SK-N-SH (cell line): Measurements from ENCODE around the gene ANKRD31.

ENCODE experiments used
- EP300 ChIP-seq, 2 experiments: IDR thresholded peaks; 2 replicates each; pipeline versions ENCODE4 v1.4.0 to v1.6.1; 2012; ENCODE audit warnings: borderline replicate concordance in 1 of 2, low read depth in 1 of 2, low read length in 1 of 2
- EZH2phosphoT487 ChIP-seq: fragments of 200-600 bp; sonication (generic); IDR thresholded peaks from 2 replicates; pipeline ENCODE4 v1.6.1; 2017; ENCODE audit warnings: low read depth, mixed run types, mild to moderate bottlenecking, antibody characterized with exemption, moderate library complexity, borderline replicate concordance
- GABPA ChIP-seq: IDR thresholded peaks from 2 replicates; pipeline ENCODE4 v1.4.0; 2012; ENCODE audit warnings: low read depth, mild to moderate bottlenecking
- RFX5 ChIP-seq: IDR thresholded peaks from 2 replicates; pipeline ENCODE4 v1.6.1; 2012; ENCODE audit warnings: mild to moderate bottlenecking, improper control_type of control experiment, low read length
- SMC3 ChIP-seq: IDR thresholded peaks from 2 replicates; pipeline ENCODE4 v1.6.1; 2012; ENCODE audit warnings: low read depth, low read length, improper control_type of control experiment
- TCF12 ChIP-seq: IDR thresholded peaks from 2 replicates; pipeline ENCODE4 v1.4.0; 2012
- YY1 ChIP-seq: IDR thresholded peaks from 2 replicates; pipeline ENCODE4 v1.4.0; 2012; ENCODE audit warnings: low read depth, mild to moderate bottlenecking
- TF ChIP-seq, protein P1 (sequence below): fragments of 200-600 bp; sonication (generic); IDR thresholded peaks from 2 replicates; pipeline ENCODE4 v1.6.1; 2017; ENCODE audit warnings: antibody characterized with exemption, mild to moderate bottlenecking, moderate library complexity

DNA sequence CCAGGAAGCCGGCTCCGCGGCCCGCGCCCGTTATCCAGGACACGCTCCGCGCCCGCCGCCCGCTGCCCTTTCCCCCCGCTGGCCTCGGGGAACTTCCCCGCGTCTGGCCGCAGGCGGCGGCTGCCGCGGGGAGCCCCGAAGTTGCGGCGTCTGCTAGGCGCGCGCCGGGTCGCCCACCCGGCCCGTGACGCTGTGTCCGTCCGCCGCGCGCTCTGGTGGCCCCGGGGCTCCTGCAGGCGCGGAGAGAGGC lies 183.7 kb downstream of the ANKRD31 start:
- no peak for TF ChIP-seq EP300 (IDR thresholded peaks at IDR 0.05; ENCODE audit: borderline replicate concordance in 1 of 2, low read depth in 1 of 2, low read length in 1 of 2)
- TF ChIP-seq SMC3 = no peak
- TF ChIP-seq, protein P1, sequence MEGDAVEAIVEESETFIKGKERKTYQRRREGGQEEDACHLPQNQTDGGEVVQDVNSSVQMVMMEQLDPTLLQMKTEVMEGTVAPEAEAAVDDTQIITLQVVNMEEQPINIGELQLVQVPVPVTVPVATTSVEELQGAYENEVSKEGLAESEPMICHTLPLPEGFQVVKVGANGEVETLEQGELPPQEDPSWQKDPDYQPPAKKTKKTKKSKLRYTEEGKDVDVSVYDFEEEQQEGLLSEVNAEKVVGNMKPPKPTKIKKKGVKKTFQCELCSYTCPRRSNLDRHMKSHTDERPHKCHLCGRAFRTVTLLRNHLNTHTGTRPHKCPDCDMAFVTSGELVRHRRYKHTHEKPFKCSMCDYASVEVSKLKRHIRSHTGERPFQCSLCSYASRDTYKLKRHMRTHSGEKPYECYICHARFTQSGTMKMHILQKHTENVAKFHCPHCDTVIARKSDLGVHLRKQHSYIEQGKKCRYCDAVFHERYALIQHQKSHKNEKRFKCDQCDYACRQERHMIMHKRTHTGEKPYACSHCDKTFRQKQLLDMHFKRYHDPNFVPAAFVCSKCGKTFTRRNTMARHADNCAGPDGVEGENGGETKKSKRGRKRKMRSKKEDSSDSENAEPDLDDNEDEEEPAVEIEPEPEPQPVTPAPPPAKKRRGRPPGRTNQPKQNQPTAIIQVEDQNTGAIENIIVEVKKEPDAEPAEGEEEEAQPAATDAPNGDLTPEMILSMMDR = no peak
- TF ChIP-seq EZH2phosphoT487 = no peak
- no peak for TF ChIP-seq YY1
- no peak for TF ChIP-seq GABPA
- TF ChIP-seq RFX5 = no peak
- TF ChIP-seq TCF12 = no peak
